Upper lobe of right lung (tissue), 1 donor: ENCODE data around the gene ARNT2. TPM values are rescaled to one million over a fixed set of nuclear protein-coding genes. Genes with fewer than 3 reads are reported as not detected.
A peak's percentile ranks its signal among the peaks of the same experiment; 100 is the strongest.

Experiments used
- ATAC-seq: fragments of 200-7000 bp; cut with Tn5 transposase; one replicate; pipeline ENCODE4 v1.9.1; 2020; ENCODE audit warnings: mild to moderate bottlenecking, moderate library complexity
- DNase-seq: peaks from one replicate; pipeline ENCODE4 v3.0.0-alpha.2; 2020
- H3K27ac ChIP-seq: fragments of 200-600 bp; one replicate; pipeline ENCODE4 v1.8.0; 2022
- H3K27me3 ChIP-seq: fragments of 200-600 bp; one replicate; pipeline ENCODE4 v1.8.0; 2022; ENCODE audit warnings: mild to moderate bottlenecking
- H3K36me3 ChIP-seq: fragments of 200-600 bp; one replicate; pipeline ENCODE4 v1.8.0; 2022
- H3K4me1 ChIP-seq: fragments of 200-600 bp; one replicate; pipeline ENCODE4 v1.8.0; 2022
- H3K4me3 ChIP-seq: fragments of 200-600 bp; one replicate; pipeline ENCODE4 v1.8.0; 2022; ENCODE audit warnings: mild to moderate bottlenecking
- H3K9me3 ChIP-seq: fragments of 200-600 bp; one replicate; pipeline ENCODE4 v1.8.0; 2022
- CTCF ChIP-seq: fragments of 200-600 bp; IDR thresholded peaks from one replicate; pipeline ENCODE4 v1.8.0; 2022; ENCODE audit warnings: antibody characterized with exemption
- intact Hi-C: fragments of 100-400 bp; cut with DNase I; formaldehyde crosslinking; loops from one replicate; pipeline ENCODE4 v1.11.0; 2022
- total RNA-seq: library from RNA; stranded (reverse); fragmentation: NEBNext Ultra II Directional; extraction: Animal tissue kit (Norgen Biotek cat#: 25700); gene quantifications from one replicate; pipeline ENCODE4 v1.2.1, GENCODE V29; 2021
- donor health status: DM: no; HTN: yes; CAD: no; lungs with severe emphysema.

ARNT2 gene
- total RNA-seq, 1 donor from 2014 or later: 12.9 TPM

- no peak for TF ChIP-seq CTCF
- ATAC-seq (no peak), DNase-seq (no peak)
- H3K27me3 ChIP-seq: no peaks in the 10 kb centered on the region
- no peak overlapping the region for H3K4me3 ChIP-seq
- no peak overlapping the region for H3K27ac ChIP-seq
- no peaks in the 10 kb centered on the region for H3K9me3 ChIP-seq
- H3K4me1 ChIP-seq: peaks cover 11% of the 10 kb centered on the region
- intact Hi-C loops: loop anchor here (5.0 to 10.0 kb wide), 2 partner anchors 91 to 211 kb away; partner anchors contain the start of gene CEMIP
- no peaks in the 10 kb centered on the region for H3K36me3 ChIP-seq
Observed at GRCh38 chr15:80565988-80566387, 161.8 kb downstream of the ARNT2 start.

GRCh38 chr15:80567721-80568157 is 163.6 kb downstream of the ARNT2 start:
- TF ChIP-seq CTCF: peak; percentile 77
- Histone ChIP-seq H3K4me3 (no peak overlapping the region), H3K4me1 (no peaks in the 10 kb centered on the region), H3K27me3 (no peaks in the 10 kb centered on the region), H3K27ac (no peak overlapping the region), H3K9me3 (no peaks in the 10 kb centered on the region), H3K36me3 (no peaks in the 10 kb centered on the region)
- intact Hi-C loops: loop anchor here (5.0 to 10.0 kb wide), 2 partner anchors 93 to 210 kb away; partner anchors contain the start of gene CEMIP
- ATAC-seq: peak; percentile 81
- peak; percentile 35 for DNase-seq

- DNase-seq (no peak), ATAC-seq (no peak)
- Histone ChIP-seq H3K27ac (no peak overlapping the region), H3K4me3 (no peak overlapping the region), H3K9me3 (no peaks in the 10 kb centered on the region), H3K4me1 (no peaks in the 10 kb centered on the region), H3K36me3 (no peaks in the 10 kb centered on the region), H3K27me3 (no peaks in the 10 kb centered on the region)
- TF ChIP-seq CTCF: no peak
- intact Hi-C loops: loop anchor here (5.0 to 10.0 kb wide), 2 partner anchors 93 to 209 kb away; partner anchors contain the start of gene CEMIP
Observed at GRCh38 chr15:80568298-80568697, 164.1 kb downstream of the ARNT2 start.

GRCh38 chr15:80568876-80569605 is 164.9 kb downstream of the ARNT2 start:
- DNase-seq (peak; percentile 48), ATAC-seq (no peak)
- no peak for TF ChIP-seq CTCF
- Histone ChIP-seq H3K27me3 (no peaks in the 10 kb centered on the region), H3K4me3 (no peak overlapping the region), H3K4me1 (no peaks in the 10 kb centered on the region), H3K36me3 (no peaks in the 10 kb centered on the region), H3K27ac (no peak overlapping the region), H3K9me3 (no peaks in the 10 kb centered on the region)
- intact Hi-C loops: loop anchor here (5.0 to 10.0 kb wide), 2 partner anchors 94 to 208 kb away; partner anchors contain the start of gene CEMIP

GRCh38 chr15:80569656-80570055 is 165.5 kb downstream of the ARNT2 start:
- no peak overlapping the region for H3K4me3 ChIP-seq
- H3K9me3 ChIP-seq: no peaks in the 10 kb centered on the region
- H3K27me3 ChIP-seq: no peaks in the 10 kb centered on the region
- H3K4me1 ChIP-seq: no peaks in the 10 kb centered on the region
- H3K27ac ChIP-seq: no peak overlapping the region
- intact Hi-C loops: loop anchor here (5.0 to 10.0 kb wide), 2 partner anchors 95 to 208 kb away; partner anchors contain the start of gene CEMIP
- peak; percentile 44 for DNase-seq
- no peak for TF ChIP-seq CTCF
- ATAC-seq: no peak
- no peaks in the 10 kb centered on the region for H3K36me3 ChIP-seq
